Measurements from ENCODE around the gene GLRX5. TPM values are rescaled to one million over a fixed set of nuclear protein-coding genes. Genes with fewer than 3 reads are reported as not detected.
A peak's percentile ranks its signal among the peaks of the same experiment; 100 is the strongest.

GLRX5 gene
- total and polyA plus RNA-seq, 2 donors = 28.9 to 39.4 TPM

- Histone ChIP-seq H3K4me1 (ENCODE audit: insufficient read depth) (peaks cover 3% of the 10 kb centered on the region), H3K36me3 (ENCODE audit: insufficient read depth) (no peaks in the 10 kb centered on the region), H3K4me3 (ENCODE audit: low read depth, low read length) (peak overlapping the region; percentile 90), H3K27ac (ENCODE audit: low read depth) (peak overlapping the region; percentile 14)
- no peak for DNase-seq (ENCODE audit: extremely low spot score)
- 3% methylated on average over 50 of the region's 50 CpGs for WGBS
Observed at GRCh38 chr14:95515596-95516552, 19.0 kb upstream of the GLRX5 start.

DNA sequence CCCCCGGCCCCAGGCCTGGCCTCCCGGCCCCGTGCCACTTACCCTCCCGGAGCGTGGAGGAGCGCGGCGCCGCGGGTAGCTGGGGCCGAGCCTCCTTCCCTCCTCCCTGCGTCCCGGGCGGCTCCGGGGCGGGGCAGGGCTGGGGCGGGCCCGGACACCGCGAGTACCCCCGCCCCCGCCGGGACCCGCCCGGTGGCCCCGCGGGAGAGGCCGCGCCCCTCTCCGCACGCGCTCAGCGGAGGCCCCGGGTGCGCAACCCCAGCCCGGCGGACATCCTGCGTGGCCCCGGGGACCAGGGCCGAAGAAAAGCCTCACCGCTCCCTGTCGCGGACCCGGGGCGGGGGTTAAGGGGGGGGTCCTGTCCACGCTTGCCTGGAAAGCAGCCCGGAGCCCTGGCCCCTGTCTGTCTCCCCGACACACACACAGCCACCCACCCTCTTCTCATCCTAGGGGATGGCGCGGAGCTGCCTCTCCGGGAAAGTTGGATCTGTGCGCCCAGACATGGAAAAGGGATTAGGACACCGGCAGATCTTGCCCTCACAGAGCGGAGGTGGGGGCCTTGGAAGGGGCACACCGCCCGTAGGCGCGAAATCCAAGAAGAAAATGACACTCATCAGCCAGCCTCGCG lies 18.2 kb upstream of the GLRX5 start, which contains the start of gene SYNE3:
TSS of gene SYNE3 (minus strand) at position 97 of the 628 bp plus-strand sequence. CDS start 40,829 bp downstream, outside the sequence.
- peaks cover 3% of the 10 kb centered on the region for H3K4me1 ChIP-seq (ENCODE audit: insufficient read depth)
- WGBS = 4% methylated on average over 58 of the region's 60 CpGs
- no peak for DNase-seq (ENCODE audit: extremely low spot score)

DNA sequence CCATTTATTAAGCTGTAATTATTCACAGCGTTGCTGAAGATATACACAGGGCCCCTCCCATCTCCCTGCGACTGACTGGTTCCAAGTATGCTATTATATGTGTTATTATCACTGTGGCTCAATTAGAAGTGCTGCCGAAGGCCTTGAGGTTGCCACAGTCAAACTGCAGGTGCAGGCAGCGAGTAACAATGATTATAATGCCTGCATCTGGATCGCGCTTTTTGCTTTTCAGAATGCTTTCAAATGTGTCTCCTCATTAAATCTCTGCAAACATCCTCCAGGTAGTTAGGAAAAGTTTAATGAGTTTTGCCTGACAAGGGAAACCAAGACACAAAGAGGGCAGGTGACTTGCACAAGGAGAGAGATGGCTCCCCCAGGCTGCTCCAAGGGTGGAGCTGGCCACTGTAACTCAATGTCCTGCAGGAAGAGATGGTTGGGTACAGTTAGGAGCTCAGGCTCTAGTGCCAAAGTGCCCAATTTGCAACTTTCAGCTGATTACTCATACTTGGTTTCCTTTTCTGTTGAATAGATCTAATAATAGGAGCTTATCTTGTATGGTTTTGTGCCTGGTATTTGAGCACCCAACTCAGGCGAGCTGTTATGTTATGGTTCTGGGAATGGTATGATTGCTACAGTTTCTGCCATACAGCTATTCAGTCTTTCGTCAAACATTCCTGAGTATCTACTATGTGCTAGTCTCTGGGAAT lies 16.7 kb upstream of the GLRX5 start:
- Histone ChIP-seq H3K4me1 (ENCODE audit: insufficient read depth) (peaks cover 3% of the 10 kb centered on the region), H3K36me3 (ENCODE audit: insufficient read depth) (no peaks in the 10 kb centered on the region), H3K4me3 (ENCODE audit: low read depth, low read length) (no peak overlapping the region), H3K27ac (ENCODE audit: low read depth) (no peak overlapping the region)
- DNase-seq (ENCODE audit: extremely low spot score) = no peak
- WGBS = 67% methylated on average over 8 of the region's 8 CpGs

More for the DNA sequence above, 18.2 kb upstream of the GLRX5 start, which contains the start of gene SYNE3:
- H3K4me3 ChIP-seq (ENCODE audit: low read depth, low read length) = peak within 1 kb of the TSS; percentile 90
- no peaks in the 10 kb centered on the region for H3K36me3 ChIP-seq (ENCODE audit: insufficient read depth)
- peak within 1 kb of the TSS; percentile 76 for H3K27ac ChIP-seq (ENCODE audit: low read depth)

DNA sequence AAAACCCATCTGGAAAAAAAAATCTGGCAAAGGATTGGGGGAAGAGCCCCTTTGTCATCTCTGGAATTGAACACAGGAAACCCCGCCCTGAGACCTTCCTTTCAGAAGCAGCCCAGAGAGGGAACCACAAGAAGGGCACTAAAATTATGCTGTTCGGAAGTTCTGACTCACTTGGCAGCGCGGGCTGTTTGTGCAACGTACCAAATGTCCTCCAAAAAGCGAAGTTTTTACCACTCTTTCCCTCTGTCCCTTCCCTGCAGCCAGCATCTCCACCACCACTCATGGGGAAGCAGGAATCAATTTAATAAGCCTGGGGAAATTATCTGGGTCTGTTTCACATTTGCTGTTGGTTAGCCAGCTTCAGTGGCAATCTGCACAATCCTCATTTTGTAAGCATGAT lies 15.2 kb upstream of the GLRX5 start:
- peaks cover 3% of the 10 kb centered on the region for H3K4me1 ChIP-seq (ENCODE audit: insufficient read depth)

DNA sequence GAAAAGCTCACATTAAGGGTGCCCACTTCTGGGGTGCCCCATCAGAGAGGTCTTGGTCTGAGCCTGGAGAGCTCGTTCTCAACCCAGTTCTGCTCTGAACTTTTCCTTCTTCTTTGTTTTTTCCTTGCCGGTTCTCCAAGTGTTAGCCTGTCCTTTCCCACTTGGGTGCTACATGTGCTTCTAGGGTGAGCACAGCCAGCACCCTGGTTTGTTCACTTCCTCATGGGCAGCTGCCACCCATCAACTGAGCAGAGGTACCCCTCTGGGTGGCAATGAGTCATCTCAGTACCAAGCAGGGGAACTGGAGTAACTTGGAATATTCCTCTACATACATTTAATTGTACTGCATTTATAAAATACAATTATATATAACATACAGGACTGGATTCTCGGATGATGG lies 14.5 kb upstream of the GLRX5 start:
- H3K36me3 ChIP-seq (ENCODE audit: insufficient read depth) = no peaks in the 10 kb centered on the region
- no peak overlapping the region for H3K27ac ChIP-seq (ENCODE audit: low read depth)
- no peak overlapping the region for H3K4me3 ChIP-seq (ENCODE audit: low read depth, low read length)
- no peaks in the 10 kb centered on the region for H3K4me1 ChIP-seq (ENCODE audit: insufficient read depth)
- WGBS = 67% methylated on average over 3 of the region's 3 CpGs
- no peak for DNase-seq (ENCODE audit: extremely low spot score)

More for the DNA sequence above, 15.2 kb upstream of the GLRX5 start:
- WGBS = 40% methylated on average over 6 of the region's 6 CpGs
- DNase-seq (ENCODE audit: extremely low spot score) = no peak
- Histone ChIP-seq H3K27ac (ENCODE audit: low read depth) (no peak overlapping the region), H3K4me3 (ENCODE audit: low read depth, low read length) (no peak overlapping the region), H3K36me3 (ENCODE audit: insufficient read depth) (no peaks in the 10 kb centered on the region)

DNA sequence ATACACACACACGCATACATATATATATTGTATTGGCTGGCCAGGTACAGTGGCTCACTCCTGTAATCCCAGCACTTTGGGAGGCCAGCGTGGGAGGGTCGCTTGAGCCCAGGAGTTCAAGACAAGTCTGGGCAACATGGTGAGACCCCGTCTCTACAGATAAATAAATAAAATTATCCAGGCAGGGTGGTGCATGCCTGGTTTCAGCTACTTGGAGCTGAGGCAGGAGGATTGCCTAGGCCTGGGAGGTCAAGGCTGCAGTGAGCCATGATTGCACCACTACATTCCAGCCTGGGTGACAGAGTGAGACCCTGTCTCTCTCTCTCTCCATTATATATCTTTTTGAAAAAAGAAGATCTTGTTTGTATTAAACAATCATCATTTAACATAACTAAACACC lies 13.8 kb upstream of the GLRX5 start:
- no peaks in the 10 kb centered on the region for H3K4me1 ChIP-seq (ENCODE audit: insufficient read depth)
- 84% methylated on average over 4 of the region's 4 CpGs for WGBS

GRCh38 chr14:95522116-95522515 lies 12.7 kb upstream of the GLRX5 start:
- Histone ChIP-seq H3K36me3 (ENCODE audit: insufficient read depth) (no peaks in the 10 kb centered on the region), H3K4me1 (ENCODE audit: insufficient read depth) (no peaks in the 10 kb centered on the region), H3K27ac (ENCODE audit: low read depth) (no peak overlapping the region), H3K4me3 (ENCODE audit: low read depth, low read length) (no peak overlapping the region)
- DNase-seq (ENCODE audit: extremely low spot score) = no peak
- 90% methylated on average over 11 of the region's 11 CpGs for WGBS

More for the DNA sequence above, 13.8 kb upstream of the GLRX5 start:
- no peak overlapping the region for H3K27ac ChIP-seq (ENCODE audit: low read depth)
- no peak overlapping the region for H3K4me3 ChIP-seq (ENCODE audit: low read depth, low read length)
- no peaks in the 10 kb centered on the region for H3K36me3 ChIP-seq (ENCODE audit: insufficient read depth)
- DNase-seq (ENCODE audit: extremely low spot score) = no peak

- DNase-seq (ENCODE audit: extremely low spot score) = no peak
- Histone ChIP-seq H3K4me3 (ENCODE audit: low read depth, low read length) (no peak overlapping the region), H3K4me1 (ENCODE audit: insufficient read depth) (no peaks in the 10 kb centered on the region), H3K27ac (ENCODE audit: low read depth) (no peak overlapping the region), H3K36me3 (ENCODE audit: insufficient read depth) (no peaks in the 10 kb centered on the region)
- 86% methylated on average over 4 of the region's 4 CpGs for WGBS
Observed at GRCh38 chr14:95522556-95522955, 12.3 kb upstream of the GLRX5 start.

DNA sequence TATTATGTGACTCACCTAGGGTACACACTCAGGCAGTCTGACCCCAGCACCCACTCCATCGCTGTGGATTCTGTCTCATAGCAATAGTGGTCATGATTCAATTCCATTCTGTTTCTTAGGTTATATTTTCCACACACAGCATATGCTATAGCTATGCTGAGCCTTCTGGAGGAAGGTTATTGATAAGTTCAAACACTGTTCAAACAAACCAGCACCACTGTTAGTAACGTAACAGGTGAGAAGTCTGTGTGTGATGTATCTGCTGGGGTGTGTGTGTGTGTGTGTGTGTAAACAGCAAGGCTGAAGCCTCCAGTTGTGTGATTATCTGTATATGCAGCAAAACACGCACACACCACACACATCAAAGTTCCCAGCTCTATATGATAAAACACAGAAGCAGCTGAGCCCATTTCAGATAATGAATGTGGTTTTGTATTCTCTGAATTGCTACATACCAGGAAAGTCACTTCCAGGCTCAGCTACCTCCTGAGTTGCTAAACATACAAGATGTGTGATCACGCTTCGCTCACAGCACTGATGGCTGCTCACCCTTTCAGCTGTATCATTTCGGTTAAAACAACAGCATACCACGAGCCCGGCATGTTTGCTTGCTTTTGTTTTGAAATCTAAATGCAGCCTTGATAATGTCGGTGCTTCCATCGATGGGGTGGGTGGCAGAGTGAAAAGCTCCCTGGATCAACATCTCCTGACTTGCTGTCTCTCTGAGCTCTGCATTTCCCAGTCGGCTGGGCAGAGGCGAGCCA lies 11.6 kb upstream of the GLRX5 start:
- no peaks in the 10 kb centered on the region for H3K36me3 ChIP-seq (ENCODE audit: insufficient read depth)
- 71% methylated on average over 12 of the region's 12 CpGs for WGBS
- no peak overlapping the region for H3K27ac ChIP-seq (ENCODE audit: low read depth)
- no peak overlapping the region for H3K4me3 ChIP-seq (ENCODE audit: low read depth, low read length)
- H3K4me1 ChIP-seq (ENCODE audit: insufficient read depth) = no peaks in the 10 kb centered on the region
- DNase-seq (ENCODE audit: extremely low spot score) = no peak

DNA sequence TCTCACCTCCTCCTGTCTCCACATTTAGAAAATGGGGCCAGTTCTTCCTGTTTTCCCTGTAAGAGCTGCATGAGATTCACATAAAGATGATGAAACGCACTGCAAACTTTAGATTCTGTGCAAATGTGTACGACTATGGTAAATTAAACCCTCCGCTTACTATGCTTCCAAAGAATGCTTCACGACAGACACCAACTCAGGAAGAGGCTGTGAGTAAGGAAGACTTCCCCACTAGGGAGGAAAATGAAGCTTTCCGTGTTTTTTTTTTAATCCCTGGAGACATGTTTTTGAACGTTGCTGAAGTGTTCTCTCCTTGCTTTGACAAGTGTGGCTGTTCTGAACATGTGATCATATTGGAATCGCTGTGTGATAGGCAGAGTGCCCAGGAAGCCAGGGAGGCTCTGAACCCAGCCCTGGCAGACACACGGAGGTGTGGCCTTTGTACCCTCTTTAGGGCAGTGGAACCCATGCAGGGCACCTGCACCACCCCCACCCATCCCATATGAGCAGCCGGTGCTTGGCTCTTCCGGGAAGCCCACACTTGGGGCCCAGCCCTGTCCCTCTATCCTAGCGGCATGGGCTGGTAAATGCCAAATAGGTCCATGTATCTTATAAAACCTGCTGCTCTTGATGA lies 10.9 kb upstream of the GLRX5 start:
- WGBS = 59% methylated on average over 11 of the region's 11 CpGs
- Histone ChIP-seq H3K4me1 (ENCODE audit: insufficient read depth) (no peaks in the 10 kb centered on the region), H3K4me3 (ENCODE audit: low read depth, low read length) (no peak overlapping the region)

GRCh38 chr14:95524706-95525512 lies 9.9 kb upstream of the GLRX5 start:
- H3K4me1 ChIP-seq (ENCODE audit: insufficient read depth) = no peaks in the 10 kb centered on the region
- H3K36me3 ChIP-seq (ENCODE audit: insufficient read depth) = no peaks in the 10 kb centered on the region
- DNase-seq (ENCODE audit: extremely low spot score) = no peak
- no peak overlapping the region for H3K27ac ChIP-seq (ENCODE audit: low read depth)
- WGBS = 86% methylated on average over 6 of the region's 6 CpGs
- H3K4me3 ChIP-seq (ENCODE audit: low read depth, low read length) = no peak overlapping the region

More for the DNA sequence above, 10.9 kb upstream of the GLRX5 start:
- no peak overlapping the region for H3K27ac ChIP-seq (ENCODE audit: low read depth)
- no peaks in the 10 kb centered on the region for H3K36me3 ChIP-seq (ENCODE audit: insufficient read depth)
- no peak for DNase-seq (ENCODE audit: extremely low spot score)

- no peak overlapping the region for H3K4me3 ChIP-seq (ENCODE audit: low read depth, low read length)
- DNase-seq (ENCODE audit: extremely low spot score) = no peak
Observed at GRCh38 chr14:95525999-95526398, 8.9 kb upstream of the GLRX5 start.

More at GRCh38 chr14:95525999-95526398, 8.9 kb upstream of the GLRX5 start:
- WGBS = 82% methylated on average over 5 of the region's 5 CpGs
- Histone ChIP-seq H3K36me3 (ENCODE audit: insufficient read depth) (no peaks in the 10 kb centered on the region), H3K4me1 (ENCODE audit: insufficient read depth) (no peaks in the 10 kb centered on the region), H3K27ac (ENCODE audit: low read depth) (no peak overlapping the region)
